HepG2 (cell line): ENCODE measurements around the gene PCDHGA2. TPM values are rescaled to one million over a fixed set of nuclear protein-coding genes. Genes with fewer than 3 reads are reported as not detected.
"Not testable (repeated sequence)": the region's sequence is repeated elsewhere in the genome, so short reads cannot be mapped to it uniquely, and the experiment has no call there.

Experiments
- ATAC-seq: fragments of 200-7000 bp; cut with Tn5 transposase; 3 replicates; pipeline ENCODE4 v1.9.1; 2020; ENCODE audit warnings: mild to moderate bottlenecking, moderate library complexity
- BruUV-seq: library from RNA; stranded (reverse); fragments of 400-500 nt; replicated peaks from 2 replicates; lab custom pipeline; 2021; lab: Mats Ljungman, UMichigan
- CTCF ChIA-PET: fragments of 300-600 bp; formaldehyde crosslinking; extraction: SDS; loops from one replicate; lab custom pipeline; 2021; ENCODE audit warnings: low total read pairs, inconsistent platforms, low intra/inter-chr PET ratio; lab: Yijun Ruan, JAX
- POLR2A ChIA-PET: fragments of 350-600 bp; sonication (Branson Sonifier 250); formaldehyde crosslinking; loops from one replicate; lab custom pipeline; 2020; ENCODE audit warnings: antibody characterized with exemption, inconsistent platforms; lab: Yijun Ruan, JAX
- DNase-seq: peaks from one replicate; pipeline ENCODE4 v3.0.0-alpha.2; 2015; ENCODE audit warnings: low spot score
- FAIRE-seq: peaks from 3 replicates; lab custom pipeline; 2011; peaks lifted over from hg19 to GRCh38; lab: Jason Lieb, UNC
- H2AFZ ChIP-seq: one replicate; pipeline ENCODE4 v1.6.1; 2011; ENCODE audit warnings: low read length, inconsistent platforms
- H3K27ac ChIP-seq: fragments of 300-600 bp; 3 replicates; pipeline ENCODE4 v1.8.0; 2011; ENCODE audit warnings: mixed run types, mild to moderate bottlenecking, mixed read lengths, low read length, inconsistent platforms; ENCODE audit not compliant: insufficient read depth; ENCODE audit errors: extremely low read length
- H3K27me3 ChIP-seq, 2 experiments: fragments of 200-600 bp in 1 of 2; 2 replicates in 1 of 2; 3 replicates in 1 of 2; pipeline versions ENCODE4 v1.6.0 to v1.8.0; 2011; ENCODE audit warnings: low read length in 2 of 2, mild to moderate bottlenecking in 2 of 2, moderate library complexity in 2 of 2, inconsistent platforms in 1 of 2; ENCODE audit not compliant: insufficient read depth in 2 of 2, control insufficient read depth in 1 of 2
- H3K36me3 ChIP-seq, 2 experiments: fragments of 200-600 bp in 1 of 2; replicated peaks in 1 of 2; 2 replicates in 1 of 2; 3 replicates in 1 of 2; pipeline versions ENCODE4 v1.5.1 to v1.8.0; 2011; ENCODE audit warnings: low read length in 2 of 2, inconsistent platforms in 1 of 2; ENCODE audit not compliant: insufficient read depth in 2 of 2, control insufficient read depth in 1 of 2
- H3K4me1 ChIP-seq: 2 replicates; pipeline ENCODE4 v1.5.1; 2012; ENCODE audit warnings: low read length, inconsistent platforms; ENCODE audit not compliant: insufficient read depth
- H3K4me2 ChIP-seq: 2 replicates; pipeline ENCODE4 v1.6.0; 2011; ENCODE audit warnings: low read depth, low read length, inconsistent platforms
- H3K4me3 ChIP-seq, 3 experiments: fragments of 200-600 bp in 1 of 3; sonication (generic), shearing (Covaris generic) in 1 of 3; replicated peaks in 1 of 3; 2 replicates each; pipeline ENCODE4 v1.5.1; 2011 to 2016; ENCODE audit warnings: low read length in 3 of 3, inconsistent platforms in 2 of 3, low read depth in 2 of 3, mild to moderate bottlenecking in 2 of 3, control low read depth in 1 of 3, mixed read lengths in 1 of 3; ENCODE audit not compliant: insufficient read depth in 1 of 3
- H3K79me2 ChIP-seq: one replicate; pipeline ENCODE4 v1.6.1; 2011; ENCODE audit warnings: low read length, inconsistent platforms; ENCODE audit not compliant: insufficient read depth
- H3K9ac ChIP-seq: 2 replicates; pipeline ENCODE4 v1.6.0; 2011; ENCODE audit warnings: mild to moderate bottlenecking, low read depth, low read length, inconsistent platforms; ENCODE audit not compliant: insufficient read depth
- H3K9me3 ChIP-seq: 2 replicates; pipeline ENCODE4 v1.5.1; 2012; ENCODE audit warnings: mild to moderate bottlenecking, low read length
- H4K20me1 ChIP-seq: 2 replicates; pipeline ENCODE4 v1.6.0; 2011; ENCODE audit warnings: inconsistent platforms, mild to moderate bottlenecking, low read length, moderate library complexity; ENCODE audit not compliant: insufficient read depth
- PAWR ChIP-seq: sonication (generic); formaldehyde crosslinking; IDR thresholded peaks from 2 replicates; pipeline ENCODE4 v1.4.0; 2020; ENCODE audit warnings: missing genetic modification reagents, mild to moderate bottlenecking, borderline replicate concordance
- PPARG ChIP-seq: conservative IDR thresholded peaks from 2 replicates; pipeline ENCODE4 v1.6.1; 2016; ENCODE audit warnings: missing biosample characterization, missing genetic modification reagents
- RBM39 ChIP-seq: fragments of 200-400 bp; formaldehyde crosslinking; IDR thresholded peaks from one replicate; pipeline ENCODE4 v1.6.1; 2018; ENCODE audit warnings: antibody characterized with exemption, mild to moderate bottlenecking, low read depth, low read length; ENCODE audit not compliant: poor library complexity, severe bottlenecking
- SMAD1 ChIP-seq: sonication (generic); formaldehyde crosslinking; IDR thresholded peaks from 2 replicates; pipeline ENCODE4 v1.4.0; 2020; ENCODE audit warnings: missing genetic modification reagents, low read depth, mild to moderate bottlenecking, borderline replicate concordance
- ZNF160 ChIP-seq: sonication (generic); formaldehyde crosslinking; IDR thresholded peaks from 2 replicates; pipeline ENCODE4 v1.8.0; 2022; ENCODE audit warnings: mild to moderate bottlenecking, inconsistent platforms, missing genetic modification reagents
- ZNF331 ChIP-seq: sonication (generic); formaldehyde crosslinking; IDR thresholded peaks from 2 replicates; pipeline ENCODE4 v1.4.0; 2020; ENCODE audit warnings: missing genetic modification reagents
- ZNF431 ChIP-seq: sonication (generic); formaldehyde crosslinking; IDR thresholded peaks from 2 replicates; pipeline ENCODE4 v1.9.0; 2022; ENCODE audit warnings: missing genetic modification reagents, low read depth, mild to moderate bottlenecking, borderline replicate concordance
- ZNF883 ChIP-seq: sonication (generic); formaldehyde crosslinking; IDR thresholded peaks from 2 replicates; pipeline ENCODE4 v1.5.1; 2020; ENCODE audit warnings: mild to moderate bottlenecking, missing genetic modification reagents; ENCODE audit errors: not compliant biosample characterization
- WGBS: methylation state at CpG from one replicate; pipeline ENCODE4 v1.1.6; 2017; ENCODE audit warnings: low lambda C conversion rate; 5-methylcytosine and 5-hydroxymethylcytosine counted together
- in situ Hi-C: cut with HindIII; loops from 2 replicates; pipeline ENCODE4 v1.10.0; 2017; ENCODE audit warnings: low pct_unique_long_range_greater_than_20kb; ENCODE audit not compliant: extremely low pct_ligation_motif_present
- intact Hi-C: fragments of 100-400 bp; cut with micrococcal nuclease; formaldehyde crosslinking; loops from one replicate; pipeline ENCODE4 v1.10.0; 2022; ENCODE audit not compliant: unreplicated experiment
- polyA plus RNA-seq, 8 experiments: library from polyadenylated mRNA; depleted of rRNA in 3 of 8; stranded (reverse) in 7 of 8; unstranded in 1 of 8; fragments of >200 nt; fragmentation: Illumina TruSeq in 4 of 8; extraction: Trizol in 4 of 8; gene quantifications; 2 replicates each; pipeline versions ENCODE4 v1.2.1 to v1.2.3, GENCODE V29; 2011 to 2016; ENCODE audit warnings: low read depth in 4 of 8, missing spikeins in 1 of 8, mixed read lengths in 1 of 8; ENCODE audit not compliant: insufficient read depth in 1 of 8
- total RNA-seq, 5 experiments: library from RNA; depleted of rRNA; stranded (reverse); fragments of >200 nt; fragmentation: Illumina TruSeq; extraction: Trizol; gene quantifications; 2 replicates each; pipeline ENCODE4 v1.2.3, GENCODE V29; 2016; ENCODE audit warnings: low read depth in 1 of 5

The PCDHGA2 gene
- total and polyA plus RNA-seq, 2 of the 13 experiments (the other 11 are each of a cell fraction or from before 2014, with no cell fraction given) = 0.04 to 0.11 TPM

DNA sequence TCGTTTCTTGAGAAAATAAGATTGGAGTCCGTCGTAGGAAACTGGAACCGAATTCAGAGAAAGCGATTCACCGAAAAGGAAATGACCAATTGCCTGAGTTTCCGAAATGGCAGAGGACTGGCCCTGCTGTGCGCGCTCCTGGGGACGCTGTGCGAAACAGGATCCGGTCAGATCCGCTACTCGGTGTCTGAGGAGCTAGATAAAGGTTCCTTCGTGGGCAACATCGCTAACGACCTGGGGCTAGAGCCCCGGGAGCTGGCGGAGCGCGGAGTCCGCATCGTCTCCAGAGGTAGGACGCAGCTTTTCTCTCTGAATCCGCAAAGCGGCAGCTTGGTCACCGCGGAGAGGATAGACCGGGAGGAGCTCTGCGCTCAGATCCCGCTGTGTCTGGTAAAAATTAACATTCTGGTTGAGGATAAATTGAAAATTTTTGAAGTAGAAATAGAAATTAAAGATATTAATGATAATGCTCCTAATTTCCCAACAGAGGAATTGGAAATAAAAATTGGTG, 5.4 kb downstream of the PCDHGA2 start:
- intact Hi-C loops (no loop called here), in situ Hi-C loops (no loop called here)
- BruUV-seq = no TSS peak
- 71% methylated on average over 31 of the region's 31 CpGs for WGBS
- Histone ChIP-seq H3K4me1 (no peaks in the 10 kb centered on the region), H3K4me3 (no peak overlapping the region), H4K20me1 (no peaks in the 10 kb centered on the region), H2AFZ (no peak overlapping the region), H3K4me2 (no peak overlapping the region), H3K27ac (no peak overlapping the region), H3K27me3 (no peaks in the 10 kb centered on the region), H3K9me3 (peaks cover 23% of the 10 kb centered on the region), H3K9ac (no peak overlapping the region), H3K36me3 (no peaks in the 10 kb centered on the region), H3K79me2 (no peaks in the 10 kb centered on the region)
- ChIA-PET POLR2A (no interaction called here), CTCF (interaction anchor here (0.9 kb wide), 1 partner anchor 217 kb away, joined by 3 read pairs; no protein-coding TSS in a partner anchor)
- TF ChIP-seq ZNF431 (CRISPR knock-in tag) (no peak), PPARG (CRISPR knock-in tag) (no peak), ZNF331 (CRISPR knock-in tag) (no peak)
- no peak for DNase-seq
- FAIRE-seq = no peak
- ATAC-seq = no peak

- CTCF ChIA-PET = no interaction called here
- DNase-seq = no peak
These were observed 6.8 kb downstream of the PCDHGA2 start for GRCh38 chr5:141345327-141345726.

DNA sequence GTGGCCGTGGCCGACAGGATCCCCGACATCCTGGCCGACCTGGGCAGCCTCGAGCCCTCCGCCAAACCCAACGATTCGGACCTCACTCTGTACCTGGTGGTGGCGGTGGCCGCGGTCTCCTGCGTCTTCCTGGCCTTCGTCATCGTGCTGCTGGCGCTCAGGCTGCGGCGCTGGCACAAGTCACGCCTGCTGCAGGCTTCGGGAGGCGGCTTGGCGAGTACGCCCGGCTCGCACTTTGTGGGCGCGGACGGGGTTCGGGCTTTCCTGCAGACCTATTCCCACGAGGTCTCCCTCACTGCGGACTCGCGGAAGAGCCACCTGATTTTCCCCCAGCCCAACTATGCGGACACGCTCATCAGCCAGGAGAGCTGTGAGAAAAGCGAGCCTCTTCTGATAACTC, 7.5 kb downstream of the PCDHGA2 start:
- H2AFZ ChIP-seq, in situ Hi-C loops, H4K20me1 ChIP-seq, H3K27ac ChIP-seq, H3K79me2 ChIP-seq, ATAC-seq, H3K27me3 ChIP-seq, H3K4me1 ChIP-seq, H3K4me3 ChIP-seq, DNase-seq, H3K36me3 ChIP-seq, POLR2A ChIA-PET, CTCF ChIA-PET, H3K4me2 ChIP-seq, BruUV-seq, H3K9ac ChIP-seq, intact Hi-C loops, FAIRE-seq: not testable (repeated sequence)
- WGBS = 76% methylated on average over 7 of the region's 35 CpGs
- peaks cover 24% of the 10 kb centered on the region for H3K9me3 ChIP-seq

More at GRCh38 chr5:141345327-141345726, 6.8 kb downstream of the PCDHGA2 start:
- H3K27ac ChIP-seq = no peak overlapping the region
- BruUV-seq = no TSS peak
- H3K79me2 ChIP-seq = no peaks in the 10 kb centered on the region
- ATAC-seq (no peak), FAIRE-seq (no peak)
- H3K27me3 ChIP-seq = no peaks in the 10 kb centered on the region; a peak in 1 of 5 replicates
- intact Hi-C loops = no loop called here
- H3K9me3 ChIP-seq = peaks cover 22% of the 10 kb centered on the region
- WGBS = 75% methylated on average over 20 of the region's 20 CpGs
- in situ Hi-C loops = no loop called here
- H3K4me2 ChIP-seq = no peak overlapping the region
- H2AFZ ChIP-seq = no peak overlapping the region
- POLR2A ChIA-PET = no interaction called here
- no peaks in the 10 kb centered on the region for H3K36me3 ChIP-seq
- no peaks in the 10 kb centered on the region for H4K20me1 ChIP-seq
- H3K9ac ChIP-seq = no peak overlapping the region
- no peaks in the 10 kb centered on the region for H3K4me1 ChIP-seq
- no peak for TF ChIP-seq SMAD1 (CRISPR knock-in tag)
- no peak for TF ChIP-seq ZNF160 (CRISPR knock-in tag)
- TF ChIP-seq PAWR (CRISPR knock-in tag) = no peak
- no peak for TF ChIP-seq ZNF883
- no peak for TF ChIP-seq RBM39
- no peak overlapping the region for H3K4me3 ChIP-seq
